ENCODE data around the gene TIMM10B.

Gene TIMM10B

GRCh38 chr11:6456361-6457073 lies 24.8 kb upstream of the TIMM10B start:
- Mint-ChIP-seq H3K4me1 (no peaks in the 10 kb centered on the region), H3K4me3 (no peak overlapping the region), H3K27me3 (no peaks in the 10 kb centered on the region), H3K27ac (no peak overlapping the region), H3K9me3 (no peaks in the 10 kb centered on the region), H3K36me3 (peaks cover 14% of the 10 kb centered on the region)
- no peak for DNase-seq (ENCODE audit: low spot score in 2 of 2)
- no peak for ATAC-seq (ENCODE audit: low read depth)

DNA sequence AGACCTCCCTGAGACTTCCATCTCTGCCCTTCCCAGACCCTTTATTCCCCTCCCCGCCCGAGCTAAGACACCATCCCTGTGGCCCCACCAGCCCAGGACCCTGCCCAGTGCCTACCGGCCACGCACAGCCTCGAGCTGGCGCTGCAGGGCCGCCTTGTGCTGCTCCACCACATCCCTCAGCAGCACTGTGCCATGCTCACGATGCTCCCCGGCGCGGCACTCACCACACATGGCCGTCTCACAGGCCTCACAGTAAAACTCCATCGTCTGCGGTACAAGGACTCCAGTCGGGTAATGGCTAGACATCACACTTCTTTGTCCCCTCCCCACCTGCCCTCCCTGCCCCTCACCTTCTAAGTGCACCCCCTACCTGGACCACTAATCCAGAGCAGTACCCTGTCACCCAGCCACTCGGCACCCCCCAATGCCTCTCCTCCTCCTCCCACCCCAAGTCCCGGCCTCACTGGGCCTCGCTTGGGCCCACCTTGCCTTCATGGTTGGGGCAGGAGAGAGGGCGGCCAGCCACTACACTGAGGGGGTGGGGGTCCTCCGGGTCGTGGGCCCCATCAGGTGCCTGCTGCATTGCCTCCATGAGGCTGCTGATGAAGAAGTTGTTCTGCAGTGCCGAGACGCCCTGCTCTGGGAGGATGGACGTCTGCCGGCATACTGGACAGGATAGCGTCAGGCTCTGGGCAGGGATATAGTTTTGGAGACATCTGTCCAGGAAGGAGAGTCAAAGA lies 23.6 kb upstream of the TIMM10B start:
- Mint-ChIP-seq H3K27me3 (no peaks in the 10 kb centered on the region), H3K27ac (no peak overlapping the region), H3K4me3 (no peak overlapping the region), H3K36me3 (peaks cover 15% of the 10 kb centered on the region), H3K4me1 (no peaks in the 10 kb centered on the region), H3K9me3 (no peaks in the 10 kb centered on the region)
- ATAC-seq (ENCODE audit: low read depth) (no peak), DNase-seq (ENCODE audit: low spot score in 2 of 2) (no peak)

- Mint-ChIP-seq H3K36me3 (peaks cover 18% of the 10 kb centered on the region), H3K4me3 (no peak overlapping the region), H3K27ac (no peak overlapping the region), H3K9me3 (no peaks in the 10 kb centered on the region), H3K4me1 (no peaks in the 10 kb centered on the region), H3K27me3 (no peaks in the 10 kb centered on the region)
- no peak for DNase-seq (ENCODE audit: low spot score in 2 of 2)
- ATAC-seq (ENCODE audit: low read depth): no peak
Measured at GRCh38 chr11:6458352-6459098, 22.8 kb upstream of the TIMM10B start.

GRCh38 chr11:6459099-6459450 lies 22.2 kb upstream of the TIMM10B start:
- peaks cover 22% of the 10 kb centered on the region for H3K36me3 Mint-ChIP-seq
- ATAC-seq (ENCODE audit: low read depth): no peak
- H3K4me3 Mint-ChIP-seq: no peak overlapping the region
- no peak overlapping the region for H3K27ac Mint-ChIP-seq
- no peaks in the 10 kb centered on the region for H3K9me3 Mint-ChIP-seq
- H3K4me1 Mint-ChIP-seq: no peaks in the 10 kb centered on the region
- no peaks in the 10 kb centered on the region for H3K27me3 Mint-ChIP-seq
- DNase-seq (ENCODE audit: low spot score in 2 of 2): no peak

- H3K27me3 Mint-ChIP-seq: peaks cover 3% of the 10 kb centered on the region
- no peak overlapping the region for H3K4me3 Mint-ChIP-seq
- ATAC-seq (ENCODE audit: low read depth) (no peak), DNase-seq (ENCODE audit: low spot score in 2 of 2) (no peak)
- no peaks in the 10 kb centered on the region for H3K9me3 Mint-ChIP-seq
- no peak overlapping the region for H3K27ac Mint-ChIP-seq
- peaks cover 8% of the 10 kb centered on the region for H3K4me1 Mint-ChIP-seq
- peaks cover 12% of the 10 kb centered on the region for H3K36me3 Mint-ChIP-seq
Measured at GRCh38 chr11:6468712-6469495, 12.4 kb upstream of the TIMM10B start.

GRCh38 chr11:6469599-6469998 lies 11.7 kb upstream of the TIMM10B start:
- Mint-ChIP-seq H3K27me3 (peaks cover 3% of the 10 kb centered on the region), H3K4me1 (peaks cover 8% of the 10 kb centered on the region), H3K36me3 (peaks cover 10% of the 10 kb centered on the region), H3K4me3 (no peak overlapping the region), H3K27ac (no peak overlapping the region), H3K9me3 (no peaks in the 10 kb centered on the region)
- ATAC-seq (ENCODE audit: low read depth) (no peak), DNase-seq (ENCODE audit: low spot score in 2 of 2) (no peak)

GRCh38 chr11:6472934-6473333 lies 8.4 kb upstream of the TIMM10B start:
- no peak for ATAC-seq (ENCODE audit: low read depth)
- peak overlapping the region; percentile 83 for H3K27ac Mint-ChIP-seq
- no peaks in the 10 kb centered on the region for H3K9me3 Mint-ChIP-seq
- H3K36me3 Mint-ChIP-seq: peaks cover 3% of the 10 kb centered on the region
- H3K27me3 Mint-ChIP-seq: no peaks in the 10 kb centered on the region
- H3K4me3 Mint-ChIP-seq: peak overlapping the region; percentile 89
- no peak for DNase-seq (ENCODE audit: low spot score in 2 of 2)
- peaks cover 6% of the 10 kb centered on the region for H3K4me1 Mint-ChIP-seq

DNA sequence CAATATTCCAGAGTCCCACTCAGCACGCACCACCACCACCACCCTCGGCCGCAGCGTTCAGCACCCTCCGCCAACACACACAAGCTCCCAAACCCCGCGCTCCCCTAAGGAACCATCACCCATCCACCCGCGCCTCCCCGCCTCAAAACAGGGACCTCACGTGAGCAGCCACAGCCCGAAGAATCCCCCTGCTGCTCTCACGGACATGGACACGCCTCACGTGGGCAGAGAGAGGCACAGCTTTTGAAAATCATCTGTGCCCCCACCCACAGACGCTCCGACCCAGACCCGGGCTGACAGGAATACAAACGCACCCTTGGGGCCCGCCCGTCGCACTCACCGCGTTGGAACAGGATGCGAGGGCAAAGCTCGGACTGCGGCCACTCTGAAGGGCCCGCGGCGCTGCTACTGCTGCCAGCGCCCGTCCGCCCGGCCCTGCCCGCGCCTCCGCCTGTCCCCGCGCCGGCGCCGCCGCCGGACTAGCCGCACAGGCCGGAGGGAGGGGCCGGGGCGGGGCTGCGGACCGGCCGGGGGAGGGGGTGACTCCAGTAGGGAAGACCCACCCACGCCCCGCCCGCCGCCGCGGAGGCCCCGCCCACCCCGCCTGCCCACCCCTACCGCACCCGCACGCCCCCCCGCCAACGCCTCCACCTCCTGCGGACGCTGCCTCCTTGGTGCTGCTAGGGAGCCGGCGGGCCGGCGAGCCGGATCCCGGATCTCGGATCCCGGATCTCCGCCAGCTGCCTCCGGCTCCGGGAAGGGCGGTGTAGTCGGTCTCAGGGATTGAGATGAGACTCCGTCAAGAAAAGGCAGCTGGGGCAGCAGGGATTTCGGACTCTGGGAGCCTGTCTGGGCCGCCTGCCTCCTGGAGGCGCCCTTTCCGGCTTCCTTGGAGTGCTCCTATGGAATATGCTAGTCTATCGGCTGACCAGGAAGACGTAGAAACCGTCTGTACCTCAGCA lies 7.6 kb upstream of the TIMM10B start, which contains the start of gene TRIM3:
Gene TRIM3, minus strand, starts transcription at position 491 of the 962 bp plus-strand sequence. CDS start 8,246 bp downstream, outside the sequence.
- DNase-seq (ENCODE audit: low spot score in 2 of 2): peak; percentile 42 to 50
- Mint-ChIP-seq H3K9me3 (no peaks in the 10 kb centered on the region), H3K4me1 (peaks cover 6% of the 10 kb centered on the region), H3K27me3 (no peaks in the 10 kb centered on the region), H3K4me3 (peak within 1 kb of the TSS; percentile 89), H3K27ac (peak within 1 kb of the TSS; percentile 83), H3K36me3 (peaks cover 5% of the 10 kb centered on the region)
- ATAC-seq (ENCODE audit: low read depth): peak; percentile 83

GRCh38 chr11:6474413-6474792 lies 6.9 kb upstream of the TIMM10B start:
- H3K36me3 Mint-ChIP-seq: peaks cover 5% of the 10 kb centered on the region
- no peak for ATAC-seq (ENCODE audit: low read depth)
- DNase-seq (ENCODE audit: low spot score in 2 of 2): no peak

DNA sequence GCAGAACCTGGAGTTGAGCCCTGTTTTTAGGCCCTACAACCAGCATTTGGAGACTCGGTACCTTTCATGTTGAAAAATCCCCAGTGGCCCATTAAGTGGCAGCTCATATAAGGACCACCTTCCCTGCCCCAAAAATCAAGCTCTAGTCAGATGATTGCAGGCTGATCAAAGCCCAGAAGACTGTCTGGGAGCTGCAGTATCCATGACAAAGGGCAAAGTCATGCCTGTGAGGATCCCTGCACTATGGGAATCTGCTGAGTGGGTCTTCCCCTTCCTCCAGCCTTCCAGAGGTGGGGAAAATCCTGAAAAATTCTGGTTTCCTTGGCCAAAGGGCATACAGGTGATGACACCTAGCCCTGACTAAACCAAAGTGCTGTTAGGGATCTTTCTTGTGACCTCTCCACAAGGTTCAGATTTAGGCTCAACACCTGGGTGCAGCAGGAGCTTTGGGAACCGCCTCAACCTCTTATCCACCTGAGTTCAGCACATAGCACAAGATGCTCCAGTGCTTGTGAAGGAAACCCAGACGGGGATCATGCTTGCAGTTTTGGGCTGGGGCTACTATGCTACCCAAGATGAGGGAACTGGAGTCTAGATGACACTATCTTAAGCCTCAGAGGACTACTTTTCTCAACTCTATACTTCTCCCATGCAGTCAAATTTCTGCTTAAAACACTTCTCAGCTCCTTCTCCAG lies 6.3 kb upstream of the TIMM10B start:
- peak overlapping the region; percentile 11 for H3K4me3 Mint-ChIP-seq
- H3K27ac Mint-ChIP-seq: peak overlapping the region; percentile 54
- H3K4me1 Mint-ChIP-seq: peaks cover 8% of the 10 kb centered on the region
- no peaks in the 10 kb centered on the region for H3K27me3 Mint-ChIP-seq
- peaks cover 5% of the 10 kb centered on the region for H3K36me3 Mint-ChIP-seq
- ATAC-seq (ENCODE audit: low read depth) (no peak), DNase-seq (ENCODE audit: low spot score in 2 of 2) (no peak)
- H3K9me3 Mint-ChIP-seq: no peaks in the 10 kb centered on the region

More at GRCh38 chr11:6474413-6474792, 6.9 kb upstream of the TIMM10B start:
- Mint-ChIP-seq H3K27ac (no peak overlapping the region), H3K4me3 (peak overlapping the region; percentile 86), H3K27me3 (no peaks in the 10 kb centered on the region), H3K4me1 (peaks cover 6% of the 10 kb centered on the region), H3K9me3 (no peaks in the 10 kb centered on the region)

DNA sequence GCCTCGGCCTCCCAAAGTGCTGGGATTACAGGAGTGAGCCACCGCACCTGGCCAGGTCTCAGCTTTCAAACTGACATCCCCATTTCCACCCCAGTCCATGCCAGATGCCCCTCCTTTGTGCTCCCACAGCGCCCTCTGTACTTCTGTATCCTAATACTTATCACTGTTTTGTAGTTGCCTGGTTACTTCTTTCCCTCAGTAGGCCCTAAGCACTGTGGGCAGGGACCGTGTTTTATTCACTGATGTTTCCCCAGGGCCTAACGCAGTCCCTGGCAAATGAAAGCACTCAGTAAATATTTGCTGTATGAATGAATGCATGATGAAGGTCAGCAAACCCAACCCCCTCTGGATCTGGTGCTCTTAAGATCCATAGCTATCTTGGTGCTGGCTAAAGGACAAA lies 5.4 kb upstream of the TIMM10B start:
- no peaks in the 10 kb centered on the region for H3K27me3 Mint-ChIP-seq
- ATAC-seq (ENCODE audit: low read depth) (no peak), DNase-seq (ENCODE audit: low spot score in 2 of 2) (no peak)
- no peaks in the 10 kb centered on the region for H3K9me3 Mint-ChIP-seq
- H3K4me3 Mint-ChIP-seq: no peak overlapping the region
- H3K36me3 Mint-ChIP-seq: peaks cover 5% of the 10 kb centered on the region
- peaks cover 16% of the 10 kb centered on the region for H3K4me1 Mint-ChIP-seq
- peak overlapping the region; percentile 54 for H3K27ac Mint-ChIP-seq

DNA sequence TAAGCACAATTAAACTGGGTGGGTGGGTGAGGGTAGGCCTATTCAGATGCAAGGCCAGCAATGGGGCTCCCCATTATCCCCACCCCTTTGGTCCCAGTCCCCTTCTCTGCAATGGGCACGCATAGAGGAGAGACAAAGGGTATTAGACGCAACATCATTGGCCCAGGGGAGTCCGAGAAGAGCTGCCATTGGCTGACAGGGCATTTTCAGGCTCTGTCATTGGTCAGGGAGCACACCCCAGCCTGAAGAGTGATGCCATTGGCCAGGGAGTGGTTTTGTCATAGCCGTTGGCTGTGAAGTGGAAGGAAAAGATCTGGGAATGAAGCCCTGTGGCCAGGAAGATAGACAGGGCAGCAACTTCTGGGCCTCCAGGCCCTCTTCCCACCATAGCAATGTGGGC lies 4.7 kb upstream of the TIMM10B start:
- peaks cover 18% of the 10 kb centered on the region for H3K4me1 Mint-ChIP-seq
- peaks cover 5% of the 10 kb centered on the region for H3K36me3 Mint-ChIP-seq
- no peak overlapping the region for H3K27ac Mint-ChIP-seq
- no peaks in the 10 kb centered on the region for H3K27me3 Mint-ChIP-seq
- DNase-seq (ENCODE audit: low spot score in 2 of 2) (no peak), ATAC-seq (ENCODE audit: low read depth) (no peak)
- H3K4me3 Mint-ChIP-seq: no peak overlapping the region
- H3K9me3 Mint-ChIP-seq: no peaks in the 10 kb centered on the region
